KG1 (cell line): ENCODE data around the gene NAA40.

Experiments
- DNase-seq: peaks from one replicate; lab custom pipeline; 2025; lab: John Stamatoyannopoulos, UW

NAA40 gene

GRCh38 chr11:63913866-63914830 is 24.7 kb upstream of the NAA40 start:
- DNase-seq: no peak

- no peak for DNase-seq
Measured at GRCh38 chr11:63914896-63915691, 23.7 kb upstream of the NAA40 start.

GRCh38 chr11:63915961-63916836 is 22.6 kb upstream of the NAA40 start:
- no peak for DNase-seq

- DNase-seq: peak; percentile 33
Measured at GRCh38 chr11:63916837-63917691, 21.7 kb upstream of the NAA40 start, which contains the start of gene RCOR2. RCOR2 (minus strand) TSS chr11:63917164; CDS start chr11:63916456, 708 bp downstream.

GRCh38 chr11:63917692-63918506 is 20.9 kb upstream of the NAA40 start:
- no peak for DNase-seq

GRCh38 chr11:63918507-63919191 is 20.2 kb upstream of the NAA40 start:
- DNase-seq: no peak

- no peak for DNase-seq
Measured at GRCh38 chr11:63919267-63920125, 19.3 kb upstream of the NAA40 start.

- no peak for DNase-seq
Measured at GRCh38 chr11:63920126-63920938, 18.5 kb upstream of the NAA40 start.

GRCh38 chr11:63920939-63921417 is 17.8 kb upstream of the NAA40 start:
- no peak for DNase-seq

GRCh38 chr11:63922673-63923192 is 16.1 kb upstream of the NAA40 start:
- no peak for DNase-seq

GRCh38 chr11:63923319-63923718 is 15.5 kb upstream of the NAA40 start:
- no peak for DNase-seq

- no peak for DNase-seq
Measured at GRCh38 chr11:63929616-63930015, 9.2 kb upstream of the NAA40 start.

GRCh38 chr11:63931045-63931444 is 7.8 kb upstream of the NAA40 start:
- no peak for DNase-seq

- no peak for DNase-seq
Measured at GRCh38 chr11:63931876-63932275, 6.9 kb upstream of the NAA40 start.

GRCh38 chr11:63933459-63933858 is 5.3 kb upstream of the NAA40 start:
- DNase-seq: no peak

- DNase-seq: no peak
Measured at GRCh38 chr11:63937713-63938478, 906 bp upstream of the NAA40 start.
